Body of pancreas (tissue), 4 donors: ENCODE measurements around the gene TCF12. TPM values are rescaled to one million over a fixed set of nuclear protein-coding genes. Genes with fewer than 3 reads are reported as not detected.

ENCODE experiments used
- ATAC-seq: fragments of 150-250 bp; one replicate; pipeline ENCODE4 v1.9.1; 2016
- DNase-seq, 4 donors: peaks; one replicate each; pipeline ENCODE4 v3.0.0-alpha.2; 2019
- H3K27ac ChIP-seq, 4 donors: fragments of 200-600 bp; sonication (generic); 1 replicate in 3 of 4; 2 replicates in 1 of 4; pipeline versions ENCODE4 v1.5.1 to v1.6.1; 2016 to 2019; ENCODE audit warnings: mild to moderate bottlenecking in 1 of 4, mixed read lengths in 1 of 4, moderate library complexity in 1 of 4
- H3K27me3 ChIP-seq, 2 donors: fragments of 200-600 bp; sonication (generic); one replicate each; pipeline ENCODE4 v1.6.0; 2016; ENCODE audit warnings: mild to moderate bottlenecking in 1 of 2
- H3K36me3 ChIP-seq, 2 donors: fragments of 200-600 bp; sonication (generic); replicated peaks in 1 of 2; 2 replicates each; pipeline ENCODE4 v1.5.1; 2016; ENCODE audit warnings: low read depth in 2 of 2; ENCODE audit not compliant: insufficient read depth in 1 of 2
- H3K4me1 ChIP-seq: fragments of 200-600 bp; sonication (generic); one replicate; pipeline ENCODE4 v1.6.0; 2016
- H3K4me3 ChIP-seq, 2 donors: fragments of 200-600 bp; sonication (generic); 1 replicate in 1 of 2; 2 replicates in 1 of 2; pipeline ENCODE4 v1.5.1; 2016 to 2019
- H3K9me3 ChIP-seq, 3 donors: fragments of 200-600 bp; sonication (generic); 1 replicate in 2 of 3; 2 replicates in 1 of 3; pipeline ENCODE4 v1.5.1; 2016
- POLR2A ChIP-seq, 3 donors: fragments of 450-650 bp; IDR thresholded peaks; one replicate each; pipeline ENCODE4 v1.6.1; 2016; ENCODE audit warnings: antibody characterized with exemption in 3 of 3, mild to moderate bottlenecking in 2 of 3
- WGBS, 2 donors: methylation state at CpG; one replicate each; pipeline ENCODE4 v1.1.5; 2017; 5-methylcytosine and 5-hydroxymethylcytosine counted together
- intact Hi-C: fragments of 100-400 bp; cut with DNase I; formaldehyde crosslinking; loops from one replicate; pipeline ENCODE4 v1.15.1; 2023
- total RNA-seq, 2 donors: library from RNA; depleted of rRNA; stranded (reverse); fragments of >200 nt; gene quantifications; one replicate each; pipeline ENCODE4 v1.1.0, GENCODE V29; 2016
- TF ChIP-seq, protein P1 (sequence below), 7 experiments: fragments of 450-650 bp in 4 of 7; fragments of 200-600 bp in 3 of 7; sonication (generic) in 3 of 7; IDR thresholded peaks; one replicate each; pipeline ENCODE4 v1.5.1; 2016 to 2019; ENCODE audit warnings: antibody characterized with exemption in 7 of 7

The TCF12 gene
- total RNA-seq, 2 donors from 2014 or later = 27.2 to 49.4 TPM

DNA sequence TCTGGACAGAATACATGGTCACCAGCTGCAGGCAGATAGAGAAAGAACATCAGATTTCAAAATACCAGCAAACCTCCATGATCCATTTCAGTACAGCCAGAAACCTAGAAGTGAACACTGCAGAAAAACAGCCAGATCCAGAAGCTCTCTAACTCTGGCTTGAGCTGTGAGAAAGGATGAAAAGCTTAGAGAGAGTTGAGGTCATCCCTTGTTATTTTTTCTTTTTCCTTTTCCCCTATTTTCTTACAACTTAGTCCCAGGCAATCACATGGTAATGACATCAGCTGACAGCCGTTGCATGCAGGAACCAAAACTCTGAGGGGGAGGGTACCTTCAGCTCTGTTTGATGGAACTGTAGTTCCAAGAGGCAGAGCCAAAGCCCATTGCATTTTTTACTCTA is 113.2 kb downstream of the TCF12 start:
- ATAC-seq = no peak
- H3K27me3 ChIP-seq = no peaks in the 10 kb centered on the region

GRCh38 chr15:57032338-57032737 is 113.9 kb downstream of the TCF12 start:
- ATAC-seq = no peak
- DNase-seq = no peak
- Histone ChIP-seq H3K4me3 (no peak overlapping the region), H3K27me3 (no peaks in the 10 kb centered on the region), H3K36me3 (no peaks in the 10 kb centered on the region), H3K27ac (no peak overlapping the region), H3K9me3 (no peaks in the 10 kb centered on the region), H3K4me1 (peaks cover 15% of the 10 kb centered on the region)
- intact Hi-C loops = no loop called here
- 93 to 99% methylated on average over 5 of the region's 5 CpGs for WGBS, 2 donors
- no peak for TF ChIP-seq POLR2A (IDR thresholded peaks at IDR 0.05)
- TF ChIP-seq, protein P1, sequence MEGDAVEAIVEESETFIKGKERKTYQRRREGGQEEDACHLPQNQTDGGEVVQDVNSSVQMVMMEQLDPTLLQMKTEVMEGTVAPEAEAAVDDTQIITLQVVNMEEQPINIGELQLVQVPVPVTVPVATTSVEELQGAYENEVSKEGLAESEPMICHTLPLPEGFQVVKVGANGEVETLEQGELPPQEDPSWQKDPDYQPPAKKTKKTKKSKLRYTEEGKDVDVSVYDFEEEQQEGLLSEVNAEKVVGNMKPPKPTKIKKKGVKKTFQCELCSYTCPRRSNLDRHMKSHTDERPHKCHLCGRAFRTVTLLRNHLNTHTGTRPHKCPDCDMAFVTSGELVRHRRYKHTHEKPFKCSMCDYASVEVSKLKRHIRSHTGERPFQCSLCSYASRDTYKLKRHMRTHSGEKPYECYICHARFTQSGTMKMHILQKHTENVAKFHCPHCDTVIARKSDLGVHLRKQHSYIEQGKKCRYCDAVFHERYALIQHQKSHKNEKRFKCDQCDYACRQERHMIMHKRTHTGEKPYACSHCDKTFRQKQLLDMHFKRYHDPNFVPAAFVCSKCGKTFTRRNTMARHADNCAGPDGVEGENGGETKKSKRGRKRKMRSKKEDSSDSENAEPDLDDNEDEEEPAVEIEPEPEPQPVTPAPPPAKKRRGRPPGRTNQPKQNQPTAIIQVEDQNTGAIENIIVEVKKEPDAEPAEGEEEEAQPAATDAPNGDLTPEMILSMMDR (IDR thresholded peaks at IDR 0.05) = no peak

More for the DNA sequence above, 113.2 kb downstream of the TCF12 start:
- Histone ChIP-seq H3K4me1 (peaks cover 15% of the 10 kb centered on the region), H3K9me3 (no peaks in the 10 kb centered on the region), H3K36me3 (no peaks in the 10 kb centered on the region), H3K4me3 (no peak overlapping the region), H3K27ac (no peak overlapping the region)
- intact Hi-C loops = no loop called here
- WGBS, 2 donors = 21 to 29% methylated on average over 1 of the region's 1 CpG
- no peak for TF ChIP-seq POLR2A (IDR thresholded peaks at IDR 0.05)
- TF ChIP-seq, protein P1 (IDR thresholded peaks at IDR 0.05) = no peak
- peak in 2 of 4 donors; percentile 15 to 46 for DNase-seq

GRCh38 chr15:57033715-57034439 is 115.4 kb downstream of the TCF12 start:
- Histone ChIP-seq H3K4me1 (peaks cover 15% of the 10 kb centered on the region), H3K9me3 (no peaks in the 10 kb centered on the region), H3K27me3 (no peaks in the 10 kb centered on the region), H3K36me3 (no peaks in the 10 kb centered on the region), H3K27ac (no peak overlapping the region), H3K4me3 (no peak overlapping the region)
- DNase-seq (no peak), ATAC-seq (no peak)
- 79 to 84% methylated on average over 3 of the region's 3 CpGs for WGBS, 2 donors
- TF ChIP-seq, protein P1 (IDR thresholded peaks at IDR 0.05) = no peak
- no peak for TF ChIP-seq POLR2A (IDR thresholded peaks at IDR 0.05)
- intact Hi-C loops = no loop called here

DNA sequence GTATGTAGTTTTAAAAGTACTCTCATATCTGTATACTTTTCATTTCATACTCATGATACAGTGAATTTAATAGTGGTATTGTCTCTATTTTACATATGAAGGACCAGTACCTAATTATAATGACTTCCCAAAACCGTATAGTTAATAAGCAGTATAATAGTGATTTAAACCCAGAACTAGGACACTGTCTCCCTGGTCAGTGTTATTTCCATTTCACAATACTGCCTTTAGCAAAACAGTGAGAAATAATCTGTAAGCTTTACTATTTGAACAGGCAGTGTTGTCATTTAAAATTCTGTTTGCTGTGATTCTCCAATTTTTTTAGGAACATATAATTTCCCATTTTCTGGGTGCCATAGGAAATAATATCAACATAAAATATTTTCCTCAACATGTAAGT is 116.2 kb downstream of the TCF12 start:
- DNase-seq (no peak), ATAC-seq (no peak)
- intact Hi-C loops = no loop called here
- Histone ChIP-seq H3K36me3 (no peaks in the 10 kb centered on the region), H3K27ac (no peak overlapping the region), H3K4me3 (no peak overlapping the region), H3K9me3 (no peaks in the 10 kb centered on the region), H3K27me3 (no peaks in the 10 kb centered on the region), H3K4me1 (peaks cover 20% of the 10 kb centered on the region)
- no peak for TF ChIP-seq POLR2A (IDR thresholded peaks at IDR 0.05)
- TF ChIP-seq, protein P1 (IDR thresholded peaks at IDR 0.05) = no peak
- WGBS, 2 donors = 40 to 52% methylated on average over 1 of the region's 1 CpG

DNA sequence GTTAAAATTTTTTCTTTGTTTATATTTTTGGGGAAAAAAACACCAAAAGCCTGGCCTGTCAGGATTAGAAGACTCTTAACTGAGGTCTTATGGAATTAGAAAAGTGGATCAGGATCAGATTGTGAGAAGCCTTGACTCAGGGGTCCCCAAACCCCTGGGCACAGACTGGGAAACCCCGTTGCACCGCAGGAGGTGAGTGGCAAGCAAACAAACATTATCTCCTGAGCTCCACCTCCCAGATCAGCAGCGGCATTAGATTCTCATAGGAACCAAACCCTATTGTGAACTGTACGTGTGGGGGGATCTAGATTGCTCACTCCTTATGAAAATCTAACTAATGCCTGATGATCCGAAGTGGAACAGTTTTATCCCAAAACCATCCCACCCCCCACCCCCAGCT is 117.2 kb downstream of the TCF12 start:
- Histone ChIP-seq H3K4me3 (no peak overlapping the region), H3K9me3 (no peaks in the 10 kb centered on the region), H3K36me3 (no peaks in the 10 kb centered on the region), H3K27ac (no peak overlapping the region), H3K27me3 (no peaks in the 10 kb centered on the region), H3K4me1 (peaks cover 25% of the 10 kb centered on the region)
- DNase-seq (no peak), ATAC-seq (no peak)
- no peak for TF ChIP-seq POLR2A (IDR thresholded peaks at IDR 0.05)
- TF ChIP-seq, protein P1 (IDR thresholded peaks at IDR 0.05) = no peak
- WGBS, 2 donors = 77 to 79% methylated on average over 4 of the region's 5 CpGs
- intact Hi-C loops = no loop called here
